ENCODE measurements around the gene PSEN1. TPM values are rescaled to one million over a fixed set of nuclear protein-coding genes. Genes with fewer than 3 reads are reported as not detected.

Gene PSEN1
- total and polyA plus RNA-seq, 10 of the 15 experiments (the other 5 are each of a cell fraction or from before 2014, with no cell fraction given), result 8.9 to 32.3 (median 21.8) TPM

- TF ChIP-seq WRNIP1 (IDR thresholded peaks at IDR 0.05; ENCODE audit: borderline replicate concordance, low read depth, low read length) (no peak), CBFB (IDR thresholded peaks at IDR 0.05; ENCODE audit: low read depth) (peak; percentile 33; the same call in 1 of the 2 replicates), ATF7 (IDR thresholded peaks at IDR 0.05; ENCODE audit: low read depth) (peak; percentile 80), YY1 (IDR thresholded peaks at IDR 0.05; ENCODE audit: low read depth, low read length) (peak; percentile 57; the same call in 1 of the 2 replicates), SREBF2 (IDR thresholded peaks at IDR 0.05; ENCODE audit: low read length) (no peak), TARDBP (IDR thresholded peaks at IDR 0.05; ENCODE audit: borderline replicate concordance) (no peak), EGR1 (IDR thresholded peaks at IDR 0.05; ENCODE audit: borderline replicate concordance in 1 of 2, low read depth in 2 of 2, low read length in 2 of 2) (no peak), PAX8 (IDR thresholded peaks at IDR 0.05) (no peak), CHD4 (IDR thresholded peaks at IDR 0.05) (no peak), MEF2A (IDR thresholded peaks at IDR 0.05; ENCODE audit: insufficient read depth, low read depth, low read length) (no peak), MYB (IDR thresholded peaks at IDR 0.05; ENCODE audit: borderline replicate concordance, low read depth, low read length) (no peak), ELK1 (IDR thresholded peaks at IDR 0.05; ENCODE audit: low read depth, low read length) (no peak), SMARCA5 (IDR thresholded peaks at IDR 0.05) (0 out of 2 replicates have a peak, but pooled peaks have one; percentile 24), NBN (IDR thresholded peaks at IDR 0.05) (no peak), RAD51 (IDR thresholded peaks at IDR 0.05) (peak; percentile 51; the same call in 1 of the 2 replicates), BCL3 (IDR thresholded peaks at IDR 0.05; ENCODE audit: borderline replicate concordance, insufficient read depth, low read depth, low read length, poor library complexity, severe bottlenecking) (no peak), EZH2 (IDR thresholded peaks at IDR 0.05; ENCODE audit: borderline replicate concordance, control insufficient read depth, low read depth, low read length) (no peak), CEBPB (IDR thresholded peaks at IDR 0.05; ENCODE audit: borderline replicate concordance in 1 of 2, low read depth in 2 of 2, low read length in 2 of 2) (no peak), BCL11A (IDR thresholded peaks at IDR 0.05; ENCODE audit: low read depth, low read length) (0 out of 2 replicates have a peak, but pooled peaks have one; percentile 35), REST (IDR thresholded peaks at IDR 0.05; ENCODE audit: low read depth, low read length) (no peak), ZNF384 (IDR thresholded peaks at IDR 0.05; ENCODE audit: borderline replicate concordance, low read depth, low read length) (no peak), ZNF687 (IDR thresholded peaks at IDR 0.05) (no peak; the same call in 1 of the 2 replicates)
These were observed 86.7 kb downstream of the PSEN1 start (continued) for GRCh38 chr14:73223049-73223448.

Data from GM12878 (cell line).